OCI-LY7 (cell line): ENCODE measurements around the gene SLA2.

ENCODE experiments used
- EZH2phosphoT487 ChIP-seq: fragments of 200-600 bp; sonication (generic); IDR thresholded peaks from 2 replicates; pipeline ENCODE4 v1.6.1; 2018; ENCODE audit warnings: low read depth, borderline replicate concordance, mild to moderate bottlenecking, mixed run types, antibody characterized with exemption, low read length, moderate library complexity, mixed read lengths
- TF ChIP-seq, protein P1 (sequence below): fragments of 200-600 bp; sonication (generic); conservative IDR thresholded peaks from 2 replicates; pipeline ENCODE4 v1.5.1; 2014; ENCODE audit warnings: mild to moderate bottlenecking, antibody characterized with exemption, low read length, moderate library complexity, mixed read lengths

DNA sequence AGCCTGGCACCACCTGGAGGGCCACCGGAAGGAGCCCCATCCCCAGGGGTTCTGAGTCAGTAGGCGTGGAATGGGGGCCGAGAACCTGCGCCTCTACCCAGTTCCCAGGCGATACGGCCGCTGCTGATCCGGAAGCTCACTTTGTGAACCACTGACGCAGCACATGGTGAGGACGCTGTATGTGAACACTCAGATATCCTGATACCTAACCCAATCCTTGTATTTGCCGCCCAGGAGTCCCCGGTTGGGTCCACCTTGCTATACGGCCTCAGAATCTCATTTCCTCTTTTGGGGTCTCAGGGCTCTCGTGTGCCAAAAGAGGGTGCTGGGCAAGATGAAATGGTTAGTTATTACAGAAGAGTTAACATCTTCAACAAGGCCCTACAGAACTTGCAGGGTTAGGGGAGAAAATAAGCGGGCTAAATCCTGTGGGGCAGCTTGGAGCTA lies 41.0 kb downstream of the SLA2 start:
- TF ChIP-seq, protein P1, sequence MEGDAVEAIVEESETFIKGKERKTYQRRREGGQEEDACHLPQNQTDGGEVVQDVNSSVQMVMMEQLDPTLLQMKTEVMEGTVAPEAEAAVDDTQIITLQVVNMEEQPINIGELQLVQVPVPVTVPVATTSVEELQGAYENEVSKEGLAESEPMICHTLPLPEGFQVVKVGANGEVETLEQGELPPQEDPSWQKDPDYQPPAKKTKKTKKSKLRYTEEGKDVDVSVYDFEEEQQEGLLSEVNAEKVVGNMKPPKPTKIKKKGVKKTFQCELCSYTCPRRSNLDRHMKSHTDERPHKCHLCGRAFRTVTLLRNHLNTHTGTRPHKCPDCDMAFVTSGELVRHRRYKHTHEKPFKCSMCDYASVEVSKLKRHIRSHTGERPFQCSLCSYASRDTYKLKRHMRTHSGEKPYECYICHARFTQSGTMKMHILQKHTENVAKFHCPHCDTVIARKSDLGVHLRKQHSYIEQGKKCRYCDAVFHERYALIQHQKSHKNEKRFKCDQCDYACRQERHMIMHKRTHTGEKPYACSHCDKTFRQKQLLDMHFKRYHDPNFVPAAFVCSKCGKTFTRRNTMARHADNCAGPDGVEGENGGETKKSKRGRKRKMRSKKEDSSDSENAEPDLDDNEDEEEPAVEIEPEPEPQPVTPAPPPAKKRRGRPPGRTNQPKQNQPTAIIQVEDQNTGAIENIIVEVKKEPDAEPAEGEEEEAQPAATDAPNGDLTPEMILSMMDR: no peak
- no peak for TF ChIP-seq EZH2phosphoT487
